Muscle of leg (tissue), 11 donors: ENCODE data around the gene S100A13. TPM values are rescaled to one million over a fixed set of nuclear protein-coding genes. Genes with fewer than 3 reads are reported as not detected.
A peak's percentile ranks its signal among the peaks of the same experiment; 100 is the strongest.

Source experiments
- DNase-seq: peaks from one replicate; pipeline ENCODE4 v3.0.0; 2013
- H3K27ac ChIP-seq: one replicate; pipeline ENCODE4 v1.5.1; 2013; ENCODE audit warnings: mild to moderate bottlenecking, low read length, control low read depth
- H3K27me3 ChIP-seq: one replicate; pipeline ENCODE4 v1.6.1; 2013; ENCODE audit warnings: low read length; ENCODE audit not compliant: control insufficient read depth, insufficient read depth
- H3K36me3 ChIP-seq: one replicate; pipeline ENCODE4 v1.6.1; 2013; ENCODE audit warnings: low read length; ENCODE audit not compliant: control insufficient read depth, insufficient read depth
- H3K4me1 ChIP-seq: one replicate; pipeline ENCODE4 v1.6.1; 2013; ENCODE audit warnings: low read length; ENCODE audit not compliant: control insufficient read depth, insufficient read depth
- H3K4me3 ChIP-seq: one replicate; pipeline ENCODE4 v1.5.1; 2013; ENCODE audit warnings: low read length, control low read depth
- H3K9me3 ChIP-seq: replicated peaks from 2 replicates; pipeline ENCODE4 v1.6.1; 2013; ENCODE audit warnings: low read depth, low read length; ENCODE audit not compliant: control insufficient read depth
- WGBS: methylation state at CpG from one replicate; pipeline ENCODE4 v1.1.5; 2013; ENCODE audit warnings: missing lambda C conversion rate; ENCODE audit not compliant: insufficient coverage; 5-methylcytosine and 5-hydroxymethylcytosine counted together
- polyA plus RNA-seq, 8 donors: library from polyadenylated mRNA; unstranded; fragments of 120-200 nt; gene quantifications; one replicate each; pipeline versions ENCODE4 v1.2.1 to v1.2.3, GENCODE V29; 2013; ENCODE audit warnings: inconsistent platforms in 1 of 8, low replicate concordance in 1 of 8; ENCODE audit not compliant: insufficient read length in 8 of 8, insufficient read depth in 1 of 8
- total RNA-seq: library from RNA; stranded (reverse); fragments of 120-200 nt; gene quantifications from one replicate; pipeline ENCODE4 v1.2.4, GENCODE V29; 2013

S100A13 gene
- total and polyA plus RNA-seq, 9 donors = 58.4 to 111 (median 72.1) TPM

DNA sequence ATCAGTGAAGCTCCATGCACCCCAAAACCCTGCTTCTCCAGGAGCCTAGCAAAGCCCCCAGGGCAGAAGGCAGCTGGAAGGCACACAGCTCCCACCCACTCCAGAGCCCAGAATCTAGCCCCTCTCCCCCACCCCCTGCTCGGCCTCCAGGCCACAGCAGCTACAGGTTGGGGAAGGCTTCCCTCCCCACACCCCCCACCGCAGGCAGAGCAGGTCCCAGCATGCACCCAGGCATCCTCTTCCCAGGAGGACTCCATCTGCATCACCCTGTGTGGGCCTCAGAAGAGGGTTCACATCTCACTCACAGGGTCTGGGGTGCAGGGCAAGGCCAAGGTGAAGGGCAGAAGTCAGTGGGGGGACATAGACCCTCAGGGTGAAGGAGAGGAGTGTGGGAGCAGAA lies 11.9 kb downstream of the S100A13 start:
- no peak overlapping the region for H3K27ac ChIP-seq

DNA sequence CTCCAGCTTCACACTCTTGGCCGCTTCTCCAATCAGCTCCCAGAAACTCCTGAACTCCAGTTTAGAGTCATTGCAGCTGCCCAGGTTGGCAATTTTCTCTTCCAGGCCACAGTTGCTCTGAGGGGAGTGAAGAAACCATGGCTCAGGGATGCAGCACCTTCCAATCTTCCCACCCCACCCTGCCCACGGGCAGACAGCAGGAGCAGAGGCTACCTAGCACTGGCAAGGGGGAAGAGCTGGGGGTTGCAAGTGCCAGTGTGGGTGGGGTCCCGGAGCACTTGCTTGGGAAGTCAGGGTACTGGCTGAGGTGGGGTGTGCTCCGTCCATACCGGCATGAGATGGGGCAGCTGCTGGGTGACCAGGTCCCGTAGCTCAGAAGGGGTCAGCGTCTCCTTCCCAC lies 12.4 kb downstream of the S100A13 start:
- WGBS = 83% methylated on average over 4 of the region's 7 CpGs
- Histone ChIP-seq H3K27ac (no peak overlapping the region), H3K4me3 (no peak overlapping the region), H3K4me1 (peaks cover 49% of the 10 kb centered on the region), H3K27me3 (no peaks in the 10 kb centered on the region), H3K36me3 (peaks cover 13% of the 10 kb centered on the region), H3K9me3 (no peaks in the 10 kb centered on the region)
- no peak for DNase-seq

More for the DNA sequence above, 11.9 kb downstream of the S100A13 start:
- Histone ChIP-seq H3K4me3 (no peak overlapping the region), H3K4me1 (peaks cover 44% of the 10 kb centered on the region), H3K9me3 (no peaks in the 10 kb centered on the region), H3K27me3 (no peaks in the 10 kb centered on the region), H3K36me3 (peaks cover 13% of the 10 kb centered on the region)
- no peak for DNase-seq
- WGBS = 80% methylated on average over 1 of the region's 2 CpGs

- Histone ChIP-seq H3K27ac (no peak overlapping the region), H3K27me3 (no peaks in the 10 kb centered on the region), H3K4me3 (no peak overlapping the region), H3K36me3 (peaks cover 9% of the 10 kb centered on the region), H3K4me1 (peaks cover 54% of the 10 kb centered on the region), H3K9me3 (no peaks in the 10 kb centered on the region)
- WGBS = 69% methylated on average over 2 of the region's 2 CpGs
- no peak for DNase-seq
These were observed 13.0 kb downstream of the S100A13 start for GRCh38 chr1:153614189-153614900.

DNA sequence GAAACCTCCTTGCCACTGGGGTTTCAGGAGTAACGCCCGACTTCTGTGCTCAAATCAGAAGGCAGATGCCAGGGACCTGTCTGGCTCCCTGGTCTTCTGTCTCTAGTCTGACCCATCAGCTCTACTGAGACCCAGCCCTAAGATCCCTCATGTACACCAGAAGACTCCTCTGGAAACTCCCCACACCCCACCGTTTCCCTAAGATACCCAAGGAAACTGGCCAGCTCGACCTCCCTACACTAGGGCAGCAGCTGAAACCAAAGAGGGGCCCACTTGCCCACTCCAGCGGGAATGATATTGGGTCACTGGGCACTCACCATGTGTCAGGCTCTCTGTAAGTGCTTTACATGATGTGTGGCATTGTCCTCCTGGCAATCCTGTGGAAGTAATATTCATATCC lies 13.9 kb downstream of the S100A13 start:
- 76% methylated on average over 3 of the region's 5 CpGs for WGBS
- Histone ChIP-seq H3K9me3 (no peaks in the 10 kb centered on the region), H3K4me3 (no peak overlapping the region), H3K27ac (no peak overlapping the region), H3K36me3 (no peaks in the 10 kb centered on the region), H3K4me1 (peaks cover 63% of the 10 kb centered on the region), H3K27me3 (no peaks in the 10 kb centered on the region)
- DNase-seq = no peak

GRCh38 chr1:153612755-153613331 lies 14.5 kb downstream of the S100A13 start, which contains the start of gene S100A16:
S100A16 (minus strand) TSS chr1:153613137; CDS start chr1:153608151, 4,986 bp downstream.
- WGBS = 3% methylated on average over 4 of the region's 9 CpGs
- Histone ChIP-seq H3K4me3 (peak within 1 kb of the TSS; percentile 60), H3K9me3 (no peaks in the 10 kb centered on the region), H3K4me1 (peaks cover 67% of the 10 kb centered on the region), H3K36me3 (peaks cover 2% of the 10 kb centered on the region), H3K27ac (peak within 1 kb of the TSS; percentile 84), H3K27me3 (no peaks in the 10 kb centered on the region)
- peak; percentile 78 for DNase-seq

DNA sequence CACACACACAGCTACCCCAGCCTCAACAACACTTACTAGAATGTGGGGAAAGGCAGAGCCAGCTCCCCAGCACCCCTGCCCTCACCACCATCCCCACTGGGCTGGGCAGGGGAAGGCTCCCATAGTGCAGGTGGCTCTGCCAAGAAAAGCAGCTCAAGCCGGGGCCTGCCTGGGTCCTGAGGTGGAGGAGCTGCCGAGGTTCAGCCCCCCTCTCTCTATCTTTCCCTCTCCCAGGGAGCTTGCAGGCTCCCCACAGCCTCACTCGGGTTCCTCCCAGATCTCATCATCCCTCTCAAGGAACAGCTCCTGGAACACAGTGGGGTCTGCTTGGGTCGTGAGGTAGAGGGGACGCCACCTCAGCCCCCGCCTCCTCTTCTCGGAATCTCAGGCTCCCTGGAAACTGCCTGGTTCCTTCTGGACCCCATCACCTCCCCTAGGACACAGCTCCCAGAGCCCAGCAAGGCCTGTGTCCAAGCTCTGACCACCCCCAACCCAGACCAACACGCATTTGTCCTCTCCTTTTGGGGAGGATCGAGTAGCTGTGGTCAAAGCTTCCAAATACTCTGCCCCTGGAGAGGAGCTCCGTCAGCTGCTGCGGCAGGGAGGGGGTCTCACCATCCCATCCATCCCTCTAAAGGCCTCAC lies 15.1 kb downstream of the S100A13 start:
- Histone ChIP-seq H3K9me3 (no peaks in the 10 kb centered on the region), H3K36me3 (peaks cover 7% of the 10 kb centered on the region), H3K27ac (peak overlapping the region; percentile 84), H3K4me3 (peak overlapping the region; percentile 60), H3K4me1 (peaks cover 65% of the 10 kb centered on the region), H3K27me3 (no peaks in the 10 kb centered on the region)
- WGBS = 35% methylated on average over 2 of the region's 11 CpGs
- DNase-seq = peak; percentile 60

DNA sequence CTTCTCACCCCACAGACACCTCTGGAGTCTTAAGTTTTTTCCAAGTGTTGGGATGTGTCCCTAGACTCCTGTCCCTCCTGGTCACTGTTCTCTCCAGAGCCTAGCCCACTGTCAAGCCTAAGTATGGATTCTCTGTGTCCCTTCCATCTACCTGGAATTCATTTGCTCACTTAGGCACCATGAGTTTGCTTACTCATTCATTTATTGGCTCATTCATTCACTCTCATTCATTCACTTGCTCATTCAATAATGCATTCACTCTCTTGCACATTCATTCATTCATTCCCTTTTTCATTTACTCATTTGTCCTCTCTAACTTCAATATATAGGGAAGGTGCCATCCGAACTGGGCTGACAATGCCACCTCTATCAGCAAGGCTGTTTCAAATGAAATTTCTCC lies 15.9 kb downstream of the S100A13 start:
- WGBS = 67% methylated on average over 1 of the region's 1 CpG
- no peak overlapping the region for H3K4me3 ChIP-seq
- H3K4me1 ChIP-seq = peaks cover 56% of the 10 kb centered on the region
- no peak for DNase-seq
- no peaks in the 10 kb centered on the region for H3K27me3 ChIP-seq
- no peak overlapping the region for H3K27ac ChIP-seq
- H3K36me3 ChIP-seq = peaks cover 12% of the 10 kb centered on the region
- no peaks in the 10 kb centered on the region for H3K9me3 ChIP-seq

DNA sequence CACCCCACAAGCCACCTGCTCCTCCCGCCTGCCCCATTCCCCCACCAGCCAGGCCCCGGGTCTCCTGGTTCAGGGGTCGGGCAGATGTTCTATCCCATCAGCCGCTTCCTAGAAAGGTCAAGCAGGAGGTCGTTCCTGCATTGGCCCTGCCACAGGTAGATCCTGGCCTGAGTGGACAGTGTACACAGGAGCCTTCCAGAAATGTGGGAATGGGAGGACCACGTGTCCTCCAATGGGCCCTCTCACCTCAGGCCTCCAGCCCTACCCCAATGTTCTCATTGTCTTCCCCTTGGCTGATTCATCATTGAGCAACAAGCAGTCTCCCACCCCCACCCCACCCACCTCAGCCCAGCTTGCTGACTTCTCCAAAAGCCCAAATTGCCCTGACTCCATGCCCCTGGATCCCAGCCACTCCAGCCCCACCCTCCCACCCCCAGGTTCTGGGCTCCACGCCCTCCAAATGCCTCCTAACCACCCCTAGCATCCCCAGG lies 16.4 kb downstream of the S100A13 start:
- H3K4me3 ChIP-seq = no peak overlapping the region
- DNase-seq = no peak
- H3K4me1 ChIP-seq = peaks cover 51% of the 10 kb centered on the region
- no peak overlapping the region for H3K27ac ChIP-seq
- 76% methylated on average over 5 of the region's 7 CpGs for WGBS
- H3K36me3 ChIP-seq = peaks cover 13% of the 10 kb centered on the region
- no peaks in the 10 kb centered on the region for H3K9me3 ChIP-seq
- H3K27me3 ChIP-seq = no peaks in the 10 kb centered on the region

DNA sequence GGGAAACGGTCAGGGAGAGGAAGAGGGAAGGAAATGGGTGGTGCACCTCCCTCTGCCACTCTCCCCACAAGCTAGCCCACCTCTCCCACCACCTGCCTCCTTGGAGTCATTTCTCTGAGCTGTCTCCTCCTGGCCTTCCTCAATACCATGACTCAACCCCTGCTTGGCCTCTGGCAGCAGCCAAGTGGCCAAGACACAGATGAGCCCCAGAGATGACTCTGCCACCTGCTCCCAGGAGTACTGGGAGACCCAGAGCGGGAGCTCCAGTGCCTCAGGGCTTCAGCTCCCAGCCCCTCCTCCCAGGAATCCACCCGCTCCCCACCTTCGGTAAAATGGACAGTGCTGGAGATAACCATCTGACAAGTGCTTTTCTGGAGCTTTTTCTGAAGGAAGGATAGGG lies 17.0 kb downstream of the S100A13 start:
- H3K36me3 ChIP-seq = peaks cover 15% of the 10 kb centered on the region
- H3K4me3 ChIP-seq = no peak overlapping the region
- H3K27ac ChIP-seq = peak overlapping the region; percentile 24
- no peak for DNase-seq
- H3K27me3 ChIP-seq = no peaks in the 10 kb centered on the region
- 50% methylated on average over 1 of the region's 4 CpGs for WGBS
- H3K9me3 ChIP-seq = no peaks in the 10 kb centered on the region
- peaks cover 51% of the 10 kb centered on the region for H3K4me1 ChIP-seq

- Histone ChIP-seq H3K4me3 (no peak overlapping the region), H3K9me3 (no peaks in the 10 kb centered on the region), H3K36me3 (peaks cover 15% of the 10 kb centered on the region), H3K27me3 (no peaks in the 10 kb centered on the region), H3K27ac (peak overlapping the region; percentile 88), H3K4me1 (peaks cover 51% of the 10 kb centered on the region)
- 64% methylated on average over 2 of the region's 6 CpGs for WGBS
- no peak for DNase-seq
These were observed 17.8 kb downstream of the S100A13 start for GRCh38 chr1:153609585-153609907.
